HCT116 (cell line): Measurements from ENCODE around the gene GMEB2. TPM values are rescaled to one million over a fixed set of nuclear protein-coding genes. Genes with fewer than 3 reads are reported as not detected.
"Not testable (repeated sequence)": the region's sequence is repeated elsewhere in the genome, so short reads cannot be mapped to it uniquely, and the experiment has no call there.

Experiments used
- ATAC-seq: fragments of 200-7000 bp; cut with Tn5 transposase; 2 replicates; pipeline ENCODE4 v1.9.1; 2020; ENCODE audit warnings: mild to moderate bottlenecking, moderate library complexity
- BruUV-seq: library from RNA; stranded (reverse); fragments of 400-500 nt; replicated peaks from 2 replicates; lab custom pipeline; 2021; lab: Mats Ljungman, UMichigan
- CTCF ChIA-PET: fragments of 300-600 bp; sonication (Branson Sonifier 250); formaldehyde crosslinking; loops from one replicate; lab custom pipeline; 2021; ENCODE audit warnings: antibody characterized with exemption; lab: Charles Lee
- POLR2A ChIA-PET: fragments of 300-600, 350-600 bp; sonication (Branson Sonifier 250); formaldehyde crosslinking; loops from one replicate; lab custom pipeline; 2021; ENCODE audit warnings: antibody characterized with exemption; lab: Charles Lee
- RAD21 ChIA-PET, 2 experiments: fragments of 300-600 bp; sonication (Branson Sonifier 250); formaldehyde crosslinking; loops; one replicate each; lab custom pipeline; 2023; ENCODE audit warnings: low total read pairs in 2 of 2; ENCODE audit not compliant: uncharacterized antibody in 2 of 2, unreplicated experiment in 2 of 2, low non-redundant PET in 1 of 2; lab: Charles Lee
- DNase-seq: peaks from one replicate; pipeline ENCODE4 v3.0.0-alpha.2; 2010; ENCODE audit warnings: low read depth, low spot score
- H2AFZ ChIP-seq: fragments of 200-600 bp; shearing (Covaris generic), sonication (generic); 2 replicates; pipeline ENCODE4 v1.6.1; 2017; ENCODE audit warnings: low read depth, mixed run types, mixed read lengths, antibody characterized with exemption, low read length; ENCODE audit not compliant: poor library complexity, severe bottlenecking
- H3K27ac ChIP-seq: 2 replicates; pipeline ENCODE4 v1.5.1; 2012; ENCODE audit warnings: low read depth, low read length
- H3K27me3 ChIP-seq: fragments of 200-600 bp; sonication (generic); 2 replicates; pipeline ENCODE4 v1.6.1; 2016; ENCODE audit warnings: mixed run types, low read length, mixed read lengths; ENCODE audit not compliant: insufficient read depth
- H3K36me3 ChIP-seq, 2 experiments: fragments of 200-500 bp in 1 of 2; fragments of 200-600 bp in 1 of 2; sonication (Bioruptor generic) in 1 of 2; sonication (generic) in 1 of 2; 2 replicates each; pipeline versions ENCODE4 v1.5.1 to v1.6.1; 2014 to 2016; ENCODE audit warnings: low read length in 2 of 2, inconsistent platforms in 1 of 2, mixed read lengths in 1 of 2, mixed run types in 1 of 2; ENCODE audit not compliant: insufficient read depth in 2 of 2, control insufficient read depth in 1 of 2
- H3K4me1 ChIP-seq, 2 experiments: fragments of 200-600 bp in 1 of 2; sonication (generic) in 1 of 2; 2 replicates each; pipeline versions ENCODE4 v1.5.1 to v1.6.1; 2012 to 2017; ENCODE audit warnings: low read length in 2 of 2, inconsistent platforms in 1 of 2, mild to moderate bottlenecking in 1 of 2, mixed read lengths in 1 of 2, mixed run types in 1 of 2, moderate library complexity in 1 of 2; ENCODE audit not compliant: insufficient read depth in 2 of 2, control insufficient read depth in 1 of 2
- H3K4me2 ChIP-seq: fragments of 200-600 bp; sonication (generic); 2 replicates; pipeline ENCODE4 v1.6.1; 2017; ENCODE audit warnings: mixed run types, low read length, mixed read lengths
- H3K4me3 ChIP-seq, 2 experiments: fragments of 200-600 bp in 1 of 2; sonication (generic) in 1 of 2; replicated peaks in 1 of 2; 2 replicates each; pipeline ENCODE4 v1.5.1; 2011 to 2016; ENCODE audit warnings: low read length in 2 of 2, control low read depth in 1 of 2, low read depth in 1 of 2, mild to moderate bottlenecking in 1 of 2, mixed read lengths in 1 of 2, mixed run types in 1 of 2
- H3K79me2 ChIP-seq: fragments of 200-600 bp; sonication (generic); 2 replicates; pipeline ENCODE4 v1.6.1; 2017; ENCODE audit warnings: mild to moderate bottlenecking, mixed run types, low read length, moderate library complexity, mixed read lengths; ENCODE audit not compliant: insufficient read depth
- H3K9ac ChIP-seq: fragments of 200-600 bp; sonication (generic); 2 replicates; pipeline ENCODE4 v1.6.1; 2016; ENCODE audit warnings: low read length, mixed read lengths
- H3K9me2 ChIP-seq: fragments of 200-600 bp; sonication (generic), shearing (Covaris generic); 2 replicates; pipeline ENCODE4 v1.6.1; 2017; ENCODE audit warnings: mixed run types, mild to moderate bottlenecking, moderate library complexity; ENCODE audit not compliant: insufficient read depth
- H3K9me3 ChIP-seq, 2 experiments: fragments of 200-500 bp in 1 of 2; fragments of 200-600 bp in 1 of 2; sonication (Bioruptor generic) in 1 of 2; sonication (generic) in 1 of 2; 2 replicates each; pipeline ENCODE4 v1.6.1; 2014 to 2017; ENCODE audit warnings: low read length in 2 of 2, mixed read lengths in 2 of 2, inconsistent platforms in 1 of 2, low read depth in 1 of 2, mild to moderate bottlenecking in 1 of 2, mixed run types in 1 of 2, moderate library complexity in 1 of 2; ENCODE audit not compliant: control insufficient read depth in 1 of 2, insufficient read depth in 1 of 2
- H4K20me1 ChIP-seq: fragments of 200-600 bp; sonication (generic), shearing (Covaris generic); 2 replicates; pipeline ENCODE4 v1.6.1; 2017; ENCODE audit warnings: mixed run types, mild to moderate bottlenecking, moderate library complexity; ENCODE audit not compliant: insufficient read depth
- EGR1 ChIP-seq: IDR thresholded peaks from 2 replicates; pipeline ENCODE4 v1.6.1; 2012; ENCODE audit warnings: low read depth
- JUND ChIP-seq: IDR thresholded peaks from 2 replicates; pipeline ENCODE4 v1.6.1; 2012
- POLR2A ChIP-seq: IDR thresholded peaks from 2 replicates; pipeline ENCODE4 v1.7.0; 2011; ENCODE audit warnings: borderline replicate concordance; ENCODE audit not compliant: insufficient read depth, insufficient read length; ENCODE audit errors: extremely low read depth
- POLR2AphosphoS5 ChIP-seq: IDR thresholded peaks from 2 replicates; pipeline ENCODE4 v1.6.1; 2011; ENCODE audit warnings: mild to moderate bottlenecking, low read depth, low read length, moderate library complexity
- RAD21 ChIP-seq: IDR thresholded peaks from 2 replicates; pipeline ENCODE4 v1.6.1; 2012; ENCODE audit warnings: low read depth, mild to moderate bottlenecking
- TCF7L2 ChIP-seq: IDR thresholded peaks from 2 replicates; pipeline ENCODE4 v1.7.0; 2011; ENCODE audit warnings: borderline replicate concordance, inconsistent platforms; ENCODE audit not compliant: insufficient read depth, insufficient read length; ENCODE audit errors: extremely low read depth
- intact Hi-C: fragments of 100-400 bp; cut with micrococcal nuclease; formaldehyde crosslinking; loops from 2 replicates; pipeline ENCODE4 v1.10.0; 2022
- total RNA-seq: library from RNA; stranded (reverse); gene quantifications from one replicate; pipeline ENCODE4 v1.2.1, GENCODE V29; 2021; ENCODE audit not compliant: unreplicated experiment

GMEB2 gene
- total RNA-seq, 1 experiment from 2014 or later: 13.9 TPM

DNA sequence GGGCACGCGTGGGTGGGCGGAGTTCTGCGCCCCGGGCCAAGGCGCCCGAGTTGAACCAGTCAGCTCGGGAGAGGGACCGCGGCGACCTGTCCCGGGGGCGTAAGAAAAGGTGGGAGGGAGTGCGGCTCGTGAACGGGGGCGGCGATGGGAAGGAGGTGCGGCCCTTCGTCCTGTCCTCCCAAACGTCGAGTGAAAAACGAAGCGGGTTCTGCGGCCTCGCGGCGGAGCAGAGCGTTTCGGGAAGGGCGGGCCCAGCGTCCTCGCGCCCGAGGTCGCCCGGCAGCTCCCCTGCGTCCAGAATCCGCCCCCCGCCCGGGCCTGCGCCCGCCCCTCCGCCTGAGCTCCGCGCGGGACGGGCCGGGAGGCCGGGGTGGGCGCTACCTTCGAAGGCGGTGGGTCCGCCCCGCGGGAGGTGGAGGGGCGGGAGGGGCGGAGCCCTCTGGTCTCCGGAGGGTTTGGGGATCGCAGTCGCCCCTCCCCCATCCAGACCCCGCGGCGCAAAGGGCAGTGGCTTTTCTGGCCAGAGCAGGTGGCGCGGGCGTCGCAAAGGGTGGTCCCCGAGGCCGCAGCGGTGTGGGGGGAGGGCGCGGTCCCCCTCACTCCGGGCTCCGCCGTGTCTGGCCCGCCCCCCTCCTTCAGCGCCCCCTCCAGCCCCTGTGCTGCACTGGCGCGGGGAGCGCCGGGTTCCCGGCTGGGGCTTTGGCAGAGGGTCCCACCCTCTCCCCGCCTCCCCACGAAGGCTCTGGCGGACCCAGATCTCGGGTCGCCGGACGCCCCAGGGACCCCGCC lies 25.5 kb upstream of the GMEB2 start:
- Histone ChIP-seq H2AFZ (no peak overlapping the region), H3K9me3 (no peaks in the 10 kb centered on the region), H3K9ac (peak overlapping the region; percentile 65), H3K79me2 (peaks cover 40% of the 10 kb centered on the region), H3K27me3 (no peaks in the 10 kb centered on the region)
- no peak for DNase-seq
- BruUV-seq: no TSS peak
- TF ChIP-seq POLR2AphosphoS5 (peak; percentile 35; the same call in 1 of the 2 replicates), RAD21 (no peak)
- TF ChIP-seq, all 23 proteins: peak for 1
- intact Hi-C loops: loop anchor here (2.0 kb wide), 1 partner anchor 44 kb away; the partner anchor contains the start of gene TNFRSF6B
- Histone ChIP-seq H3K4me2 (peak overlapping the region; percentile 89), H3K9me2 (no peaks in the 10 kb centered on the region), H3K36me3 (0 out of 4 replicates have a peak, but pooled peaks cover 0 to 3% of the 10 kb centered on the region in 2 experiments), H4K20me1 (no peaks in the 10 kb centered on the region), H3K4me1 (peaks cover 17 to 39% of the 10 kb centered on the region in 2 experiments), H3K4me3 (peak overlapping the region; percentile 65 to 75), H3K27ac (peak overlapping the region; percentile 99)
- POLR2A ChIA-PET: interaction anchor here (0.7 to 1.8 kb wide), 2 partner anchors 10 to 20 kb away, joined by 3 to 6 read pairs; no protein-coding TSS in a partner anchor
- CTCF ChIA-PET: no interaction called here
- RAD21 ChIA-PET: interaction anchor here in 1 of 2 experiments (1.3 kb wide), 1 partner anchor 114 kb away, joined by 4 read pairs; no protein-coding TSS in a partner anchor
- peak; percentile 53 for ATAC-seq

DNA sequence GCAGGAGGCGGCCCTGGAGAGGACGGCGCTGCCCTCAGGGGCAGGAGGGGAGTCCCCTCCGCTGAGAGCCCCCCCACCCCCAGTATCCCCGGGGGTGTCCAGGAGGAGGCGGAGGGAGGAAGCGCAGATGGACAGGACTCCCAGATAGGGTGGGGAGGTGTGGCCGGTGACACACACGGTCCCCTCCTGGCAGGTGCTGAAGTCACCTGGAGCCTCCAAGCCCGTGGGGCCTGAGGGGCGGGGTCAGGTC lies 25.0 kb upstream of the GMEB2 start:
- ChIA-PET RAD21 (interaction anchor here in 1 of 2 experiments (1.3 kb wide), 1 partner anchor 114 kb away, joined by 4 read pairs; no protein-coding TSS in a partner anchor), POLR2A (interaction anchor here (0.7 to 1.8 kb wide), 2 partner anchors 10 to 20 kb away, joined by 3 to 6 read pairs; no protein-coding TSS in a partner anchor), CTCF (no interaction called here)
- H3K36me3 ChIP-seq: 0 out of 4 replicates have a peak, but pooled peaks cover 0 to 3% of the 10 kb centered on the region in 2 experiments
- BruUV-seq: no TSS peak
- peak overlapping the region; percentile 65 to 75 for H3K4me3 ChIP-seq
- H3K4me1 ChIP-seq: peaks cover 15 to 34% of the 10 kb centered on the region in 2 experiments
- DNase-seq (no peak), ATAC-seq (peak; percentile 15)
- H3K9me2 ChIP-seq: no peaks in the 10 kb centered on the region
- peaks cover 44% of the 10 kb centered on the region for H3K79me2 ChIP-seq
- intact Hi-C loops: loop anchor here (2.0 kb wide), 1 partner anchor 45 kb away; the partner anchor contains the start of gene TNFRSF6B
- no peak for TF ChIP-seq JUND
- TF ChIP-seq TCF7L2: no peak
- no peak for TF ChIP-seq POLR2A
- no peak for TF ChIP-seq EGR1
- H4K20me1 ChIP-seq: no peaks in the 10 kb centered on the region
- no peaks in the 10 kb centered on the region for H3K9me3 ChIP-seq
- no peak overlapping the region for H2AFZ ChIP-seq
- peak overlapping the region; percentile 89 for H3K4me2 ChIP-seq
- no peaks in the 10 kb centered on the region for H3K27me3 ChIP-seq
- H3K27ac ChIP-seq: peak overlapping the region; percentile 99
- H3K9ac ChIP-seq: peak overlapping the region; percentile 65

DNA sequence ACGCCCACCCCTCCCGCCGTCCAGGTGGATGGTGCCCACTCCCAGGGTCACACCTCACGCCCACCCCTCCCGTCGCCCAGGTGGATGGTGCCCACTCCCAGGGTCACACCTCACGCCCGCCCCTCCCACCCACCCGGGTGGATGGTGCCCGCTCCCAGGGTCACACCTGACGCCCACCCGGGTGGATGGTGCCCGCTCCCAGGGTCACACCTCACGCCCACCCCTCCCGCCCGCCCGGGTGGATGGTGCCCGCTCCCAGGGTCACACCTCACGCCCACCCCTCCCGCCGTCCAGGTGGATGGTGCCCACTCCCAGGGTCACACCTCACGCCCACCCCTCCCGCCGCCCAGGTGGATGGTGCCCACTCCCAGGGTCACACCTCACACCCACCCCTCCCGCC lies 23.6 kb upstream of the GMEB2 start:
- H3K4me3 ChIP-seq, POLR2A ChIA-PET, ATAC-seq, H3K9me3 ChIP-seq, DNase-seq, BruUV-seq, H3K27me3 ChIP-seq, H3K9ac ChIP-seq, H3K36me3 ChIP-seq, H3K4me2 ChIP-seq, RAD21 ChIA-PET, H4K20me1 ChIP-seq, intact Hi-C loops, CTCF ChIA-PET, H3K27ac ChIP-seq, H3K9me2 ChIP-seq, H2AFZ ChIP-seq: not testable (repeated sequence)
- Histone ChIP-seq H3K79me2 (peaks cover 44% of the 10 kb centered on the region), H3K4me1 (peaks cover 15 to 28% of the 10 kb centered on the region in 2 experiments)
